ENCODE measurements around the gene PHKG1.
"Not testable (repeated sequence)": the region's sequence is repeated elsewhere in the genome, so short reads cannot be mapped to it uniquely, and the experiment has no call there.

GRCh38 chr7:56031556-56031955 lies 61.2 kb downstream of the PHKG1 start:
- not testable (repeated sequence) for TF ChIP-seq POLR2A, POLR2AphosphoS5, TAF1 (IDR thresholded peaks at IDR 0.05; ENCODE audit: low read depth, low read length)
